Measurements from ENCODE around the gene CEP68. TPM values are rescaled to one million over a fixed set of nuclear protein-coding genes. Genes with fewer than 3 reads are reported as not detected.

CEP68 gene
- total and polyA plus RNA-seq, 12 donors, result 5.6 to 19.3 (median 10.7) TPM

- H3K9me3 ChIP-seq (replicated peaks in 1 of 3), result no peaks in the 10 kb centered on the region
- no peak for TF ChIP-seq CTCF (IDR thresholded peaks at IDR 0.05)
- no peak for TF ChIP-seq POLR2A (IDR thresholded peaks at IDR 0.05)
- WGBS, 4 donors, result 87 to 95% (median 89%) methylated on average over 6 of the region's 6 CpGs
- H3K4me3 ChIP-seq, result no peak overlapping the region
- peaks cover 0 to 20% of the 10 kb centered on the region in 2 donors for H3K4me1 ChIP-seq (replicated peaks in 1 of 2)
- H3K27ac ChIP-seq, result peak overlapping the region in 2 of 5 donors; percentile 1 to 18
- DNase-seq, result no peak
- intact Hi-C loops (cut with DNase I), result no loop called here
- H3K27me3 ChIP-seq, result no peaks in the 10 kb centered on the region
- H3K36me3 ChIP-seq (replicated peaks in 1 of 2), result peaks cover 0 to 74% of the 10 kb centered on the region in 2 donors
Observed at GRCh38 chr2:65016789-65017188, 39.4 kb upstream of the CEP68 start.

GRCh38 chr2:65017335-65017734 lies 38.9 kb upstream of the CEP68 start:
- peak overlapping the region in 4 of 5 donors; percentile 2 to 69 (median 58) for H3K27ac ChIP-seq
- no peak for DNase-seq
- intact Hi-C loops (cut with DNase I), result no loop called here

GRCh38 chr2:65018141-65018582 lies 38.1 kb upstream of the CEP68 start:
- intact Hi-C loops (cut with DNase I), result no loop called here
- Histone ChIP-seq H3K36me3 (replicated peaks in 1 of 2) (peaks cover 0 to 69% of the 10 kb centered on the region in 2 donors), H3K4me3 (no peak overlapping the region), H3K9me3 (replicated peaks in 1 of 3) (no peaks in the 10 kb centered on the region), H3K27ac (peak overlapping the region in 4 of 5 donors; percentile 2 to 69 (median 58)), H3K4me1 (replicated peaks in 1 of 2) (peaks cover 0 to 20% of the 10 kb centered on the region in 2 donors), H3K27me3 (no peaks in the 10 kb centered on the region)
- WGBS, 4 donors, result 82 to 91% (median 89%) methylated on average over 15 of the region's 15 CpGs
- DNase-seq, result peak in 4 of 7 donors; percentile 49 to 70 (median 51)
- TF ChIP-seq CTCF (IDR thresholded peaks at IDR 0.05), result no peak

More at GRCh38 chr2:65017335-65017734, 38.9 kb upstream of the CEP68 start:
- no peak for TF ChIP-seq POLR2A (IDR thresholded peaks at IDR 0.05)
- TF ChIP-seq CTCF (IDR thresholded peaks at IDR 0.05), result peak in 2 of 6 experiments; percentile 11 to 19
- 57 to 76% (median 66%) methylated on average over 4 of the region's 4 CpGs for WGBS, 4 donors
- H3K9me3 ChIP-seq (replicated peaks in 1 of 3), result no peaks in the 10 kb centered on the region
- H3K36me3 ChIP-seq (replicated peaks in 1 of 2), result peaks cover 0 to 70% of the 10 kb centered on the region in 2 donors
- H3K4me1 ChIP-seq (replicated peaks in 1 of 2), result peaks cover 0 to 20% of the 10 kb centered on the region in 2 donors
- no peaks in the 10 kb centered on the region for H3K27me3 ChIP-seq
- no peak overlapping the region for H3K4me3 ChIP-seq

GRCh38 chr2:65019010-65019409 lies 37.2 kb upstream of the CEP68 start:
- peaks cover 0 to 66% of the 10 kb centered on the region in 2 donors for H3K36me3 ChIP-seq (replicated peaks in 1 of 2)
- no peaks in the 10 kb centered on the region for H3K27me3 ChIP-seq
- no peak for DNase-seq
- WGBS, 4 donors, result 76 to 92% (median 82%) methylated on average over 1 of the region's 1 CpG
- peaks cover 0 to 20% of the 10 kb centered on the region in 2 donors for H3K4me1 ChIP-seq (replicated peaks in 1 of 2)
- intact Hi-C loops (cut with DNase I), result no loop called here
- peak overlapping the region in 1 of 5 donors; percentile 55 for H3K27ac ChIP-seq
- H3K4me3 ChIP-seq, result no peak overlapping the region
- no peak for TF ChIP-seq CTCF (IDR thresholded peaks at IDR 0.05)
- TF ChIP-seq POLR2A (IDR thresholded peaks at IDR 0.05), result no peak
- H3K9me3 ChIP-seq (replicated peaks in 1 of 3), result no peaks in the 10 kb centered on the region
